ENCODE data around the gene AATF. TPM values are rescaled to one million over a fixed set of nuclear protein-coding genes. Genes with fewer than 3 reads are reported as not detected.

Gene AATF
- total and polyA plus RNA-seq, 2 donors (not counting 1 experiment from before 2014, with no cell fraction given): 23.9 to 54.8 TPM

GRCh38 chr17:36979565-36979941 lies 30.8 kb downstream of the AATF start:
- peaks cover 50% of the 10 kb centered on the region for H3K79me2 ChIP-seq (ENCODE audit: control insufficient read depth, insufficient read depth, low read length)
- POLR2A ChIA-PET: no interaction called here
- H3K9me3 Mint-ChIP-seq (ENCODE audit: insufficient read depth): no peaks in the 10 kb centered on the region

GRCh38 chr17:36980280-36980761 lies 31.6 kb downstream of the AATF start:
- Mint-ChIP-seq H3K27ac (no peak overlapping the region), H3K9me3 (ENCODE audit: insufficient read depth) (no peaks in the 10 kb centered on the region), H3K4me3 (no peak overlapping the region), H3K4me1 (peaks cover 50% of the 10 kb centered on the region), H3K27me3 (no peaks in the 10 kb centered on the region)
- Histone ChIP-seq H3K4me1 (ENCODE audit: control insufficient read depth in 2 of 2, insufficient read depth in 2 of 2, low read length in 2 of 2) (peaks cover 6% of the 10 kb centered on the region in 2 donors), H3K36me3 (replicated peaks in 1 of 2; ENCODE audit: control extremely low read depth in 1 of 2, control insufficient read depth in 1 of 2, extremely low read depth in 1 of 2, insufficient read depth in 2 of 2, low read length in 1 of 2) (no peaks in the 10 kb centered on the region), H3K27me3 (replicated peaks in 1 of 4; ENCODE audit: control extremely low read depth in 1 of 4, control insufficient read depth in 3 of 4, insufficient read depth in 4 of 4, low read length in 3 of 4) (no peaks in the 10 kb centered on the region), H3K79me2 (ENCODE audit: control insufficient read depth, insufficient read depth, low read length) (peaks cover 53% of the 10 kb centered on the region), H3K4me2 (replicated peaks; ENCODE audit: low read depth, low read length, poor library complexity, severe bottlenecking) (no peak overlapping the region), H4K20me1 (ENCODE audit: control insufficient read depth, insufficient read depth, low read length, poor library complexity, severe bottlenecking) (peaks cover 33% of the 10 kb centered on the region), H3K27ac (ENCODE audit: low read length in 2 of 2) (no peak overlapping the region), H3K9me3 (ENCODE audit: control extremely low read depth in 1 of 3, control insufficient read depth in 2 of 3, insufficient read depth in 1 of 3, low read length in 2 of 3) (no peaks in the 10 kb centered on the region), H2AFZ (ENCODE audit: insufficient read depth, low read depth, low read length, poor library complexity, severe bottlenecking) (no peak overlapping the region), H3K9ac (ENCODE audit: low read length) (no peak overlapping the region), H3K4me3 (ENCODE audit: control extremely low read depth in 1 of 5, extremely low read depth in 1 of 5, insufficient read depth in 1 of 5, low read depth in 2 of 5, low read length in 4 of 5) (no peak overlapping the region)
- WGBS (ENCODE audit: insufficient coverage): no CpG with 5 or more reads among the region's 2 CpGs
- intact Hi-C loops (cut with micrococcal nuclease): no loop called here
- DNase-seq (no peak), ATAC-seq (ENCODE audit: low read depth) (no peak)
- POLR2A ChIA-PET: no interaction called here
- CTCF ChIA-PET: interaction anchor here (0.6 kb wide), 1 partner anchor 310 kb away, joined by 3 read pairs; no protein-coding TSS in a partner anchor
- no peak for TF ChIP-seq CTCF (IDR thresholded peaks at IDR 0.05)
- TF ChIP-seq EZH2 (IDR thresholded peaks at IDR 0.05; ENCODE audit: borderline replicate concordance, insufficient read depth, low read depth, low read length, poor library complexity, severe bottlenecking): no peak

More at GRCh38 chr17:36979565-36979941, 30.8 kb downstream of the AATF start:
- Mint-ChIP-seq H3K27ac (no peak overlapping the region), H3K4me3 (no peak overlapping the region), H3K27me3 (no peaks in the 10 kb centered on the region), H3K4me1 (peaks cover 50% of the 10 kb centered on the region)
- no peaks in the 10 kb centered on the region for H3K9me3 ChIP-seq (ENCODE audit: control extremely low read depth in 1 of 3, control insufficient read depth in 2 of 3, insufficient read depth in 1 of 3, low read length in 2 of 3)
- intact Hi-C loops (cut with micrococcal nuclease): no loop called here
- H4K20me1 ChIP-seq (ENCODE audit: control insufficient read depth, insufficient read depth, low read length, poor library complexity, severe bottlenecking): peaks cover 32% of the 10 kb centered on the region
- DNase-seq (no peak), ATAC-seq (ENCODE audit: low read depth) (no peak)
- WGBS (ENCODE audit: insufficient coverage): no CpG with 5 or more reads among the region's 4 CpGs
- H2AFZ ChIP-seq (ENCODE audit: insufficient read depth, low read depth, low read length, poor library complexity, severe bottlenecking): no peak overlapping the region
- TF ChIP-seq CTCF (IDR thresholded peaks at IDR 0.05): no peak
- no peak for TF ChIP-seq EZH2 (IDR thresholded peaks at IDR 0.05; ENCODE audit: borderline replicate concordance, insufficient read depth, low read depth, low read length, poor library complexity, severe bottlenecking)
- H3K4me2 ChIP-seq (replicated peaks; ENCODE audit: low read depth, low read length, poor library complexity, severe bottlenecking): no peak overlapping the region
- H3K27me3 ChIP-seq (replicated peaks in 1 of 4; ENCODE audit: control extremely low read depth in 1 of 4, control insufficient read depth in 3 of 4, insufficient read depth in 4 of 4, low read length in 3 of 4): no peaks in the 10 kb centered on the region
- peaks cover 6% of the 10 kb centered on the region in 2 donors for H3K4me1 ChIP-seq (ENCODE audit: control insufficient read depth in 2 of 2, insufficient read depth in 2 of 2, low read length in 2 of 2)
- no peak overlapping the region for H3K27ac ChIP-seq (ENCODE audit: low read length in 2 of 2)
- no peaks in the 10 kb centered on the region for H3K36me3 ChIP-seq (replicated peaks in 1 of 2; ENCODE audit: control extremely low read depth in 1 of 2, control insufficient read depth in 1 of 2, extremely low read depth in 1 of 2, insufficient read depth in 2 of 2, low read length in 1 of 2)
- CTCF ChIA-PET: interaction anchor here (0.5 to 0.6 kb wide), 2 partner anchors 311 to 1345 kb away, joined by 3 read pairs; no protein-coding TSS in a partner anchor
- H3K4me3 ChIP-seq (ENCODE audit: control extremely low read depth in 1 of 5, extremely low read depth in 1 of 5, insufficient read depth in 1 of 5, low read depth in 2 of 5, low read length in 4 of 5): no peak overlapping the region
- no peak overlapping the region for H3K9ac ChIP-seq (ENCODE audit: low read length)

All from B cell (primary cell).